GM08714 (cell line): ENCODE measurements around the gene UNC5B.

ENCODE experiments used
- H3K4me3 ChIP-seq: fragments of 200-500 bp; sonication (Bioruptor generic); 2 replicates; pipeline ENCODE4 v1.5.1; 2014; ENCODE audit warnings: mild to moderate bottlenecking, low read length, inconsistent platforms
- ZNF274 ChIP-seq: IDR thresholded peaks from 2 replicates; pipeline ENCODE4 v1.6.1; 2012; ENCODE audit warnings: mild to moderate bottlenecking, low read depth, low read length

The UNC5B gene

DNA sequence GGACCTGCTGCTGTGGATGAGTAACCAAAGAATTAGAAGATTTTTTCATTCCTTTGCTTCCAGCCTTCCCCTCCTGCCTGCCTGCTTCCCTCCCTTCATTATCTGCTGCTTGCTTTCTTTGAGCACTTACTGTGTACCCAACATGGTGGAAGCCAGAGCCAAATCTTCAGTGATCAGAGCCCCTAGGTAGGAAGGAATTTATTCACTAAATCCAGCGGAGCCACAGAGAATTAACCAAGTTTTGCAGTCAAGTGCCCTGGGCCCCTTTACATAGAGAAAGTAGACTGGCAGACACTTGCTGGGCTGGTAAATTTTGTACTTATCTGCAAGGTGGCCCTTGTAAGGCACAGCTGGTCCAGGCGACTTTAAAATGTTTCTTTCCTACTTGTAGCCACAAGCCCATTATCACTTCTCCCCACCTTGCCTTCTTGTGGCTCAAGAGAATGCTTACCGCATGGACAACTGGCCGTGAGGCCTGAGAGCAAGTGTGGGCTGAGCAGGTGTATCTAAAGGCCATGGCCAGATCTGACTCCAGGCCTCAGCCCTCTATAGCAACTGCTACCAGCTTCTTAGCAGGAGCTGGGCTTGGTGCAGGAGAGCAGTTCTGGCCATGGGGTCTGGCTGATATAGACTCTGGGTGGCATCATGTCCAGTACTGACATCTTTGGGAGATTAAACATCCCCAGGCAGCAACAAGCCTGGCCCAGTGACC lies 11.1 kb downstream of the UNC5B start:
- TF ChIP-seq ZNF274 = no peak
- no peak overlapping the region for H3K4me3 ChIP-seq

DNA sequence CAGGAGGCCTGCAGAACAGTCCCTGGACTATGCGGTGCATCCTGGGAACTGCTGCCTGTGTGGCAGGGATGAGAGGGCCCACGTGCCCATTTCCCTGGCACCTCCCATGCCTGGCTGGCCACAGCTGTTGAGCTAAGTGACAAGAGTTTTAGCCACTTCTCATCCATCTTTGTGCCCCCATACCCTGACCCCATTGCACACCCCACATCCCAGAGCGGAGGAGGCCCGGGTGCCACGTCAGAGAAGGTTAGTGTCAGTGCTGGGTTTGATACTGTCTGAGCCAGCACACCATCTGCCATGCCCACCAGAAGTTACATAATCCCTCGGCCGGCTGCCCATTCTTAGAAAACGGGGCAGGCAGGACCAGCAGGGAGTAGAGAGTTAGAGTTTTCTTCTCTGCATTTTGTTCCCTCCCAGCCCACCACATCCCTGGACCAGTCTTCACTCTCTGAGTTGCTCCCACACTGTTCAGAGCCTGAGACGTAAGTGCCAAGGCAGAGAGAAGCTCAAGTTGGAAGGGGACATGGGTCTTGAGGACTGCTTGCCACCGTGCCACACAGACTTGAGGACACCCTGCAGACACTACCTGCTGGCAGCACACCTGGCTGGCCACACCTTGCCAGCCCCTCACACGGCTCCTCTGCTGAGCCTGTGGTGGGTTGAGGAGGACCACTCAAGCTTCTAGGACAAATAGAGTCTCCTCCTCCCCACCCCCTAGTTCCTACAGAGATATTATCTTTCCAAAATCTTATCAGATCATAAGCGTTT lies 13.1 kb downstream of the UNC5B start:
- no peak for TF ChIP-seq ZNF274

GRCh38 chr10:71228875-71229675 lies 16.7 kb downstream of the UNC5B start:
- TF ChIP-seq ZNF274 = no peak
- no peak overlapping the region for H3K4me3 ChIP-seq

More for the DNA sequence above, 13.1 kb downstream of the UNC5B start:
- H3K4me3 ChIP-seq = no peak overlapping the region

DNA sequence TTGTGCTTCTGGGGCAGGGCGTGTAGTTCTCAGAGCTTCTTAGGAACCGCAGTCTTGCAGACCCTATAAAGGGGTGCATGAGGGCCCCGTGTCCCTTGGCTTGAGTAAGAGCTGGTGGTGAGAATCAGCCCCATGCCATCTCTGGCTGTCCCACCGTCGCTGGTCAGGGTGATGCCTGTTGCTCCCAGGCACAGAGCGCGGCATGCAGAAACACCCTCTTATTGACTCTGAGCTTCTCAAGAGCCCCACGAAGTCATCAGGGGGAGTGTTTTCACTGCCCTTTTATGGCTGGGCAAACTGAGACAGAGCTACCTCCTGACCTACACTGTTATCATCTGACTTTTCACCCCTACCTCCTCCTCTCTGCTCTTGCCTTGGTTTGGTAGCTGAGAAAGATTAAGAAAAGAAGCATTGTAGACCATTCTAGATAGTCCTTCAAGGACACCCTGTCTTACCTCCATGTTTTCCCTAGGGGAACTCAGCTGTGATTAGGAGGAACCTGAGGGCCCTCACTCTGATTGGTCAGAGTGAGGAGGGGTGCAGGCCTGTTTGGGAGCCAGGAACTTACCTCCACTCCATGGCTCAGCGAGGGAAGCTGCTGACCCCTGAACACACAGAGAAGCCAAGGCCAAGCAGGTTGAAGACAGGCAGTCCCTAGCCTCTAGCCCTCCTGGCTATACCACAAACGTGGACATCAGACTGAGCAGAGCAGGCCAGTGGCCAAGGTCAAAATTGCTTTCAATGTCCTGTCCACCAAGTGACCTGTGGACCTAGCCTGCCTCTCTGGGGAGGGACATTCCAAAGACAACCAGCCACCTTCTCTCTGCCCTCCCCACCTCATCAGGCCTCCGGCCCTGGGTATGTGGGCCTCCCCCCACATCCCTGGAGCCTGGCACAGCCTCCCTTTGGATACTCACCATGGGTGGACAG lies 17.6 kb downstream of the UNC5B start:
- no peak overlapping the region for H3K4me3 ChIP-seq
- TF ChIP-seq ZNF274 = no peak

DNA sequence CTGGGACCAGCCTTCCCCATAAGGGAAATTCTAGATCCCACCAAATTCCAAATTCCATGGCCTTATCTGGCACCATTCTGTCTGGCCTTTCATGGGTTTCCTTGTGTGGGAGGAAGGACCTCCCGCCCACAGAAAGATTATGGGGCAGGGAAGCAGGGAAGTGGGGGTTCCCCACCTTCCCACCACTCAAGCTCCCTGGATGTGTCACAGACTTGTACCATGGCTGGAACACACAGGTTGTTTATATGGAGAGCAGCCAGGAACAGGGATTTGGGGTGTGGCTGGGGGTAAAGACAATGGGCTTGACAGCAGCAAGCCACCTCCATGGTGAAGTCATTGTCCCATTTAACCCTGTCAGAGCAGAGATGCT lies 18.3 kb downstream of the UNC5B start:
- no peak overlapping the region for H3K4me3 ChIP-seq
- TF ChIP-seq ZNF274 = no peak

DNA sequence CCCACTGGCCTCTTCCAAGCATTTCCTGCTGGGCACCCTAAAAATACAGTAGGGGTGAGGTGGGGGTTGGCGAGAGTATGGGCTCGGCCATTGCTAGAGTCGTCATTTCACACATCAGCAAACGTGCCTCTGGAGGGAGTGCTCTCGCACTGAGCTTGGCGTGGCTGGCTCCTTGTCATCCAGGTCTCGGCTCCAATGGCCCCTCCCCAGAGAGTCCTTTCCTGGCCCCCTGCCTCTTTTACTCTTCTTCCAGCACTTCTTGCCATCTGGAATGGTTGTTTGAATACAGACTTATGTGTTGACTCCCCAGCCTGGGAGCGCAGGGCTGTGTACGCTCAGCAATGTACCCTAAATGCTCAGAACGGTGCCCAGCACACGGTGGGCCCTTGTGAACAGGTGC lies 18.8 kb downstream of the UNC5B start:
- TF ChIP-seq ZNF274 = no peak
- H3K4me3 ChIP-seq = no peak overlapping the region

DNA sequence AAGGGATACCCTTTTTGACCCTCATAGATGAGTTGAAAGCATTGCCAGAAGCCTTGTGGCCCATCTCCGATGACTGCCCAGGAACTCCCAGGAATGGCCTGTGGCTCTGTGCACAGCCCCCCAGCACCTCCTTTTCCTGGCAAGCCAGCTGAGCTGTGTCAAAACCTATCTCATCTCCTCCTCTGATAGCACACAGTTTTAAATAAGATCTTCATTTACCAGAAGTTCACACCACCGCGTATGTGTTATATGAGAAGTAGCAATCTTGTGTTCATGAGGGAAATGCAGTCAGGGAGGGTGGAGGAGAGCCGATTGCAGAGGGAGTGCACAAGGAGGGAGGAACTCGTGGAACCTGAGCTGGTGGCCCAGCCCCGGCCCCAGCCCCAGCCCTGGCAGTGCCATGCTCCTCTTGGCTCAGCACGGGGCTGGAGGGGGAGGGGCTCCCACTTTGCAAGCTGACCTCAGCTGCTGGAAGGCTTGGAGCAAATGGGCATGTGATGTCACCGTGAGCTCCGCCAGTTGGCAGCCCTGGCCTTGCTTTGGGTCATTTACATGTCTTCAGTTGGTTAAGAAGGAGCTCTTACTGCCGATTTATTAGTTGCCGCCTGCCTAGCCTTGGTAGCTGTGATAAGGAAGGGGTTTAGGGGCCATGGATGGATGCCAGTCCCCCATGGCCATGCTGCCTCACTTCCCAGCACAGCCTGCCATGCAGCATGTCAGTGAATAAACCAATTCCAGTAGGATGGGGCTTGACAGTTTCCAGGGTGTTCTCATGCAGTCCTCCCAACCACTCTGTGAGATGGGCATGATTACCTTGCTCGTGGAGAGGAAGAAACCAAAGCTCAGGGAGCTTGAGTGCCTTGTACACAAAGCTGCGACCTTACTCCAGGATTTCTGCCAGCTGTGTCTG lies 20.0 kb downstream of the UNC5B start:
- no peak for TF ChIP-seq ZNF274
- H3K4me3 ChIP-seq = no peak overlapping the region

DNA sequence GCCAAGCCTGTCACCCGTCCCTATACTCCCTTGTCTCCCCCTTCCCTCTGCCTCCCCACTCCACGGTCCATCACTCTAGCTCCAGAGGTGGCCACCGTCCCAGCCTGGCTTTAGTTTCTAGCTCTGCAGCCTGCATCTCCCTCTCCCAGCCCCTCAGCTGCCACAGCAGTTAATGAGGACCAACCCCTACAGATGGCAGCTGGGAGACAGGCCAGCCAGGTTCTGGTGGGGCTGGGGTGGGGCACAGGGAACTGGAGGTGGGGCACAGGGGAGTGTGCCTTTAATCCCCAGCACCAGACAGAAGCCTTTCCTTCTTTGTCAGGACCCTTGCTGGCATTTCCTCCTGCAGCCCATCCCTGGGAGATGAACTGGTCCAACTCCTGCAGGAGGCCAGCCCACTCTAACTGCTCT lies 21.1 kb downstream of the UNC5B start:
- no peak for TF ChIP-seq ZNF274
- H3K4me3 ChIP-seq = no peak overlapping the region

GRCh38 chr10:71234004-71234894 lies 21.9 kb downstream of the UNC5B start:
- no peak for TF ChIP-seq ZNF274
- H3K4me3 ChIP-seq = no peak overlapping the region

GRCh38 chr10:71234970-71235685 lies 22.8 kb downstream of the UNC5B start:
- TF ChIP-seq ZNF274 = no peak
- H3K4me3 ChIP-seq = no peak overlapping the region

- TF ChIP-seq ZNF274 = no peak
Observed at GRCh38 chr10:71235808-71236207, 23.4 kb downstream of the UNC5B start.

More at GRCh38 chr10:71235808-71236207, 23.4 kb downstream of the UNC5B start:
- no peak overlapping the region for H3K4me3 ChIP-seq
